KOPT-K1 (cell line): ENCODE measurements around the gene THSD4.

Source experiments
- H3K27ac ChIP-seq: fragments of 200-600 bp; sonication (generic); 2 replicates; pipeline ENCODE4 v1.5.1; 2016; ENCODE audit warnings: antibody characterized with exemption, mild to moderate bottlenecking, low read depth, low read length; ENCODE audit not compliant: poor library complexity, severe bottlenecking
- H3K36me3 ChIP-seq: fragments of 200-600 bp; sonication (generic); 2 replicates; pipeline ENCODE4 v1.5.1; 2017; ENCODE audit warnings: antibody characterized with exemption, mild to moderate bottlenecking, low read length, moderate library complexity; ENCODE audit not compliant: insufficient read depth
- H3K9me3 ChIP-seq: fragments of 200-600 bp; sonication (generic); 2 replicates; pipeline ENCODE4 v1.5.1; 2017; ENCODE audit warnings: antibody characterized with exemption, low read length, mild to moderate bottlenecking; ENCODE audit not compliant: insufficient read depth, poor library complexity, severe bottlenecking

The THSD4 gene

GRCh38 chr15:71337197-71337845 lies 222.1 kb downstream of the THSD4 start:
- H3K27ac ChIP-seq = no peak overlapping the region
- H3K9me3 ChIP-seq = no peaks in the 10 kb centered on the region
- no peaks in the 10 kb centered on the region for H3K36me3 ChIP-seq

DNA sequence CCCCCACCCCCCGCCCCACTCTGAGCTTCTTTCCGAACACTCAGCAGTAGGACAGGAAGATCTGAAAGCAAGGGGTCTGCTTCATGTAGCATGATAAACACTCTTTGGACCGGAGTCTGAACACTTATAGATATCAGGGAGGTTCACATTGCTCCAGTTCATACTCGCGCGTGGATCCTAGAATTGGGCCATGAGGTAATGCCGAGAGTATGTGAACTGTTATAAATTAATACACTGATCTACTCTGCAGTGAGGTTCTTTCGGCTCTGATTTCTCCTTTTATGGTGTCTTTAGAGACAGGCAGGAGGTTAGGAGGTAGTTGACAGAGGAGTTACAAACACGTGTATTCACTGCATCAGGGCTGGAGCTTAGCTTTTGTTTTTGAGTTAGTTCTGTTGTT lies 223.0 kb downstream of the THSD4 start:
- H3K27ac ChIP-seq = no peak overlapping the region
- H3K9me3 ChIP-seq = no peaks in the 10 kb centered on the region
- no peaks in the 10 kb centered on the region for H3K36me3 ChIP-seq

- H3K36me3 ChIP-seq = no peaks in the 10 kb centered on the region
- H3K27ac ChIP-seq = no peak overlapping the region
- no peaks in the 10 kb centered on the region for H3K9me3 ChIP-seq
These were observed 223.7 kb downstream of the THSD4 start for GRCh38 chr15:71338827-71339542.

- H3K9me3 ChIP-seq = no peaks in the 10 kb centered on the region
These were observed 226.7 kb downstream of the THSD4 start for GRCh38 chr15:71341811-71342550.

GRCh38 chr15:71342658-71343057 lies 227.4 kb downstream of the THSD4 start:
- Histone ChIP-seq H3K9me3 (no peaks in the 10 kb centered on the region), H3K36me3 (no peaks in the 10 kb centered on the region), H3K27ac (no peak overlapping the region)

More at GRCh38 chr15:71341811-71342550, 226.7 kb downstream of the THSD4 start:
- H3K27ac ChIP-seq = no peak overlapping the region
- H3K36me3 ChIP-seq = no peaks in the 10 kb centered on the region

- Histone ChIP-seq H3K9me3 (no peaks in the 10 kb centered on the region), H3K36me3 (no peaks in the 10 kb centered on the region), H3K27ac (no peak overlapping the region)
These were observed 229.0 kb downstream of the THSD4 start for GRCh38 chr15:71344316-71344715.

GRCh38 chr15:71345186-71345585 lies 229.9 kb downstream of the THSD4 start:
- H3K27ac ChIP-seq = no peak overlapping the region
- no peaks in the 10 kb centered on the region for H3K36me3 ChIP-seq
- H3K9me3 ChIP-seq = no peaks in the 10 kb centered on the region

DNA sequence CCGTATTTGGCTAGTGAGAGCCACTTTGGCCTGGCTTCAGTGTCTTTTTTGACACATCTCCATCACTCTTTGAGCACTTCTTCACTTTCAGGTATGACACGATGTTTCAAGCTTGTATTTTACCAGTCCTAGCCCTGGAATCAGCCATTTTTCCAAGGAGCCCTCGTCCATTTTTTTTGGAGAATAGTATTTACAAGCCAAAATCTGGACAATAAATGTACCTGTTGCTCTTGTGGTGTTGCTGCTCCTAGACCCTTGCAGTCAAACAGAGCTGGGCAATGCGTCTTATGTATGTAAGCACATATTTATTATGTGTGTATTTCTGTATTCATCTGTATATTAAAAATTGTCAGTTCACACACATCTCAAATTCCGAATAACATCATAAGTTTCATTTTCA lies 231.2 kb downstream of the THSD4 start:
- H3K9me3 ChIP-seq = no peaks in the 10 kb centered on the region
- no peaks in the 10 kb centered on the region for H3K36me3 ChIP-seq
- H3K27ac ChIP-seq = no peak overlapping the region

DNA sequence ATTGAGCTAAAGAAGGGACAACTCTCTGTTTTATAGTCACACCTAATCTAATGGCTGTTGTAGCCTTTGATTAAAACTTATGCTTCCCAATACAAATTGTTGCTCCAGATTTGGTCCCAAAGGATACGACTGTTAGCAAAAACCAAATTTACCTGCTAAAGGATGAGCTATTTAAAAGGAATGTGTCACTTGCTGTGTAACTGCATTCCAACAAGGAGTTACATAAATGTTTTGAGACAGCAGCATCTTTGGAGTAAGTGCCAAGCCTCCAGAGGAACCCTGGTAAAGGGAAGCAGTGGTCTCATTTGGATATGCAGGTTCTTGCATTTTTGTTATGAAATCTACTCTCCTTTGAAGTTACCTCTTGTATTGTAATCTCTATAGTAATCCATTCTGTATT lies 233.3 kb downstream of the THSD4 start:
- Histone ChIP-seq H3K36me3 (no peaks in the 10 kb centered on the region), H3K27ac (no peak overlapping the region), H3K9me3 (no peaks in the 10 kb centered on the region)

GRCh38 chr15:71349336-71349735 lies 234.1 kb downstream of the THSD4 start:
- H3K27ac ChIP-seq = no peak overlapping the region
- no peaks in the 10 kb centered on the region for H3K36me3 ChIP-seq
- no peaks in the 10 kb centered on the region for H3K9me3 ChIP-seq

DNA sequence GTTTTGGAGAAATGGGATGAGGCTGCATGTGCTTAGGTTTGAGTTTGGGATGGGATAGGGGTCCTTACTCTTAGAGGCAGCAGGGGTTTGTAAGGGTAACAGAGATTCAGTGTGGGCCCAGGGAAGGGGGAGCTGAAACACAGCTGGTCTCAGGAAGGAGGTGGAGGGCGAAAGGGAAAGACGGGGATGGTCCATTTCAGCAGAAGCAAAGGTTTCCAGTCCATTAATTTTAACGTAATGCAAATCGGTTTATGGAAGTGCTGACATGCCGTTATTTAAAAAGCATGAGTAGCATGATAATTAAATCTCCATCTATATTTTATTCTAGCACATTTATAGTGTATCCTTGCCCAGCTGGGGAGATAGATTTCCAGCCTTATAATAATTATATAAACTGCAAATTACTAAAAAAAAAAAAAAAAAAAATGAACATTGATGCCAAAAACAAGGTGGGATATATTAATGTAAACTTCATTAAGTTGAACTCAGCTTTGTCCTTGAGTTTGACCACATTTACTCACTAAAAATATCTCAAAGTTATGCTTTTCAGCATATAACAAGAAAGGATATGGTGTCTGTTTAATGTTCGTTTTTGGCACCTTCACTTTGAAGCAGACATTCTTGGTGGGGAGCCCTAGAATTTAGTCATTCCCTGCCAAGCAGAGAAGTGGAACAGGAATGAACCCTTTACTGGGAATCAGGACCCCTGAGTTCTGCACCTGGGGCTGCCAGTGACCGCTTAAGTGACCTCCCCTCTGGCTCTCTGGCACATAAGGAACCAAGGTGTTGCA lies 234.7 kb downstream of the THSD4 start:
- H3K9me3 ChIP-seq = no peaks in the 10 kb centered on the region
- no peaks in the 10 kb centered on the region for H3K36me3 ChIP-seq
- no peak overlapping the region for H3K27ac ChIP-seq

GRCh38 chr15:71350622-71351378 lies 235.5 kb downstream of the THSD4 start:
- no peaks in the 10 kb centered on the region for H3K9me3 ChIP-seq
- no peak overlapping the region for H3K27ac ChIP-seq
- no peaks in the 10 kb centered on the region for H3K36me3 ChIP-seq

- Histone ChIP-seq H3K27ac (no peak overlapping the region), H3K9me3 (no peaks in the 10 kb centered on the region), H3K36me3 (no peaks in the 10 kb centered on the region)
These were observed 236.9 kb downstream of the THSD4 start for GRCh38 chr15:71352125-71352524.

- Histone ChIP-seq H3K36me3 (no peaks in the 10 kb centered on the region), H3K27ac (no peak overlapping the region), H3K9me3 (no peaks in the 10 kb centered on the region)
These were observed 237.5 kb downstream of the THSD4 start for GRCh38 chr15:71352765-71353164.
